Measurements from ENCODE around the gene ST8SIA6.
"Not testable (repeated sequence)": the region's sequence is repeated elsewhere in the genome, so short reads cannot be mapped to it uniquely, and the experiment has no call there.

DNA sequence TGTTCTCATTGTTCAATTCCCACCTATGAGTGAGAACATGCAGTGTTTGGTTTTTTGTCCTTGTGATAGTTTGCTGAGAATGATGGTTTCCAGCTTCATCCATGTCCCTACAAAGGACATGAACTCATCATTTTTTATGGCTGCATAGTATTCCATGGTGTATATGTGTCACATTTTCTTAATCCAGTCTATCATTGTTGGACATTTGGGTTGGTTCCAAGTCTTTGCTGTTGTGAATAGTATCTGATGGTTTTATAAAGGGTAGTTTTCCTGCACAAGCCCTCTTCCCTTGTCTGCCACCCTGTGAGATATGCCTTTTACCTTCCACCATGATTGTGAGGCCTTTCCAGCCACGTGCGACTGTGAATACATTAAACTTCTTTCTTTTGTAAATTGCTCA is 17.8 kb downstream of the ST8SIA6 start:
- not testable (repeated sequence) for TF ChIP-seq PAX5 (IDR thresholded peaks at IDR 0.05; ENCODE audit: insufficient read depth, low read length, severe bottlenecking); POLR2AphosphoS5 (IDR thresholded peaks at IDR 0.05; ENCODE audit: low read depth, low read length); POU2F2 (IDR thresholded peaks at IDR 0.05; ENCODE audit: low read depth, low read length); TAF1 (IDR thresholded peaks at IDR 0.05; ENCODE audit: low read depth, low read length); POLR2A (IDR thresholded peaks at IDR 0.05; ENCODE audit: low read depth, low read length)
